DOHH2 (cell line): ENCODE data around the gene HSF5.

Source experiments
- H3F3A ChIP-seq: fragments of 200-600 bp; sonication (generic), shearing (Covaris generic); 2 replicates; pipeline ENCODE4 v1.6.0; 2016; ENCODE audit warnings: antibody characterized with exemption, mild to moderate bottlenecking; ENCODE audit not compliant: control insufficient read depth, insufficient read depth
- H3K27ac ChIP-seq: fragments of 200-600 bp; sonication (generic); 2 replicates; pipeline ENCODE4 v1.5.1; 2014; ENCODE audit warnings: low read depth, mild to moderate bottlenecking, low read length, moderate library complexity
- H3K27me3 ChIP-seq: fragments of 200-600 bp; sonication (generic); 2 replicates; pipeline ENCODE4 v1.6.1; 2014; ENCODE audit warnings: mild to moderate bottlenecking, low read length, mixed read lengths; ENCODE audit not compliant: control insufficient read depth
- H3K36me3 ChIP-seq: fragments of 200-600 bp; sonication (generic); 2 replicates; pipeline ENCODE4 v1.6.1; 2014; ENCODE audit warnings: mild to moderate bottlenecking, low read length, moderate library complexity, mixed read lengths; ENCODE audit not compliant: control insufficient read depth
- H3K4me1 ChIP-seq: fragments of 200-600 bp; sonication (generic); 2 replicates; pipeline ENCODE4 v1.6.1; 2014; ENCODE audit warnings: mild to moderate bottlenecking, low read length, mixed read lengths; ENCODE audit not compliant: control insufficient read depth
- H3K4me2 ChIP-seq: fragments of 200-600 bp; sonication (generic); 2 replicates; pipeline ENCODE4 v1.6.0; 2014; ENCODE audit warnings: mild to moderate bottlenecking, low read length, moderate library complexity
- H3K4me3 ChIP-seq: fragments of 200-600 bp; sonication (generic); 2 replicates; pipeline ENCODE4 v1.5.1; 2014; ENCODE audit warnings: mild to moderate bottlenecking, low read length, mixed read lengths
- H3K79me2 ChIP-seq: fragments of 200-600 bp; sonication (generic); 2 replicates; pipeline ENCODE4 v1.6.1; 2014; ENCODE audit warnings: mild to moderate bottlenecking, low read length, mixed read lengths; ENCODE audit not compliant: control insufficient read depth
- H3K9me2 ChIP-seq: fragments of 200-600 bp; sonication (generic); replicated peaks from 2 replicates; pipeline ENCODE4 v1.6.1; 2014; ENCODE audit warnings: mild to moderate bottlenecking, low read length, mixed read lengths; ENCODE audit not compliant: control insufficient read depth
- H3K9me3 ChIP-seq: fragments of 200-600 bp; sonication (generic); 2 replicates; pipeline ENCODE4 v1.6.1; 2014; ENCODE audit warnings: antibody characterized with exemption, low read length, mixed read lengths; ENCODE audit not compliant: control insufficient read depth, insufficient read depth
- H4K20me1 ChIP-seq: fragments of 200-600 bp; sonication (generic); 2 replicates; pipeline ENCODE4 v1.6.0; 2014; ENCODE audit warnings: low read depth, mild to moderate bottlenecking, antibody characterized with exemption, low read length, moderate library complexity; ENCODE audit not compliant: control insufficient read depth, insufficient read depth
- CTCF ChIP-seq: fragments of 200-600 bp; sonication (generic); IDR thresholded peaks from one replicate; pipeline ENCODE4 v1.5.1; 2014; ENCODE audit warnings: antibody characterized with exemption, mild to moderate bottlenecking, low read depth, low read length; ENCODE audit not compliant: poor library complexity, severe bottlenecking
- EZH2phosphoT487 ChIP-seq: fragments of 200-600 bp; sonication (generic); IDR thresholded peaks from 2 replicates; pipeline ENCODE4 v1.6.1; 2017; ENCODE audit warnings: borderline replicate concordance, mild to moderate bottlenecking, antibody characterized with exemption, low read length, moderate library complexity, mixed read lengths

HSF5 gene

GRCh38 chr17:58416937-58417299 lies 71.3 kb downstream of the HSF5 start:
- H4K20me1 ChIP-seq: no peaks in the 10 kb centered on the region
- H3K9me2 ChIP-seq: no peaks in the 10 kb centered on the region
- 0 out of 2 replicates have a peak, but pooled peaks cover 3% of the 10 kb centered on the region for H3K27me3 ChIP-seq
- no peak for TF ChIP-seq CTCF
- no peak for TF ChIP-seq EZH2phosphoT487
- 0 out of 2 replicates have a peak, but pooled peaks cover 5% of the 10 kb centered on the region for H3F3A ChIP-seq
- peak overlapping the region; percentile 23; the same call in 1 of the 2 replicates for H3K27ac ChIP-seq
- H3K4me3 ChIP-seq: peak overlapping the region; percentile 50
- no peaks in the 10 kb centered on the region for H3K9me3 ChIP-seq
- no peaks in the 10 kb centered on the region for H3K79me2 ChIP-seq
- peaks cover 34% of the 10 kb centered on the region for H3K4me1 ChIP-seq
- no peaks in the 10 kb centered on the region for H3K36me3 ChIP-seq
- peak overlapping the region; percentile 57 for H3K4me2 ChIP-seq

GRCh38 chr17:58416396-58416795 lies 71.8 kb downstream of the HSF5 start:
- Histone ChIP-seq H3K79me2 (no peaks in the 10 kb centered on the region), H3K27ac (no peak overlapping the region), H3K9me3 (no peaks in the 10 kb centered on the region), H3K4me1 (peaks cover 31% of the 10 kb centered on the region), H3K4me2 (peak overlapping the region; percentile 57; the same call in 1 of the 2 replicates), H4K20me1 (no peaks in the 10 kb centered on the region), H3K9me2 (no peaks in the 10 kb centered on the region), H3K27me3 (peaks cover 7% of the 10 kb centered on the region), H3K4me3 (no peak overlapping the region), H3F3A (0 out of 2 replicates have a peak, but pooled peaks cover 5% of the 10 kb centered on the region), H3K36me3 (no peaks in the 10 kb centered on the region)
- TF ChIP-seq CTCF (no peak), EZH2phosphoT487 (no peak)

- H3K4me3 ChIP-seq: no peak overlapping the region
- H3K79me2 ChIP-seq: no peaks in the 10 kb centered on the region
- no peaks in the 10 kb centered on the region for H3K36me3 ChIP-seq
- no peaks in the 10 kb centered on the region for H4K20me1 ChIP-seq
- no peaks in the 10 kb centered on the region for H3K9me2 ChIP-seq
- peaks cover 31% of the 10 kb centered on the region for H3K4me1 ChIP-seq
- peaks cover 11% of the 10 kb centered on the region for H3K27me3 ChIP-seq
- H3K27ac ChIP-seq: no peak overlapping the region
- TF ChIP-seq EZH2phosphoT487 (no peak), CTCF (no peak)
- 0 out of 2 replicates have a peak, but pooled peaks cover 5% of the 10 kb centered on the region for H3F3A ChIP-seq
- peak overlapping the region; percentile 5; the same call in 1 of the 2 replicates for H3K4me2 ChIP-seq
- H3K9me3 ChIP-seq: no peaks in the 10 kb centered on the region
These were observed 72.7 kb downstream of the HSF5 start for GRCh38 chr17:58415371-58416055.
